Measurements from ENCODE around the gene POGZ. TPM values are rescaled to one million over a fixed set of nuclear protein-coding genes. Genes with fewer than 3 reads are reported as not detected.

POGZ gene
- total RNA-seq, 1 donor from 2014 or later, result 96.3 TPM

DNA sequence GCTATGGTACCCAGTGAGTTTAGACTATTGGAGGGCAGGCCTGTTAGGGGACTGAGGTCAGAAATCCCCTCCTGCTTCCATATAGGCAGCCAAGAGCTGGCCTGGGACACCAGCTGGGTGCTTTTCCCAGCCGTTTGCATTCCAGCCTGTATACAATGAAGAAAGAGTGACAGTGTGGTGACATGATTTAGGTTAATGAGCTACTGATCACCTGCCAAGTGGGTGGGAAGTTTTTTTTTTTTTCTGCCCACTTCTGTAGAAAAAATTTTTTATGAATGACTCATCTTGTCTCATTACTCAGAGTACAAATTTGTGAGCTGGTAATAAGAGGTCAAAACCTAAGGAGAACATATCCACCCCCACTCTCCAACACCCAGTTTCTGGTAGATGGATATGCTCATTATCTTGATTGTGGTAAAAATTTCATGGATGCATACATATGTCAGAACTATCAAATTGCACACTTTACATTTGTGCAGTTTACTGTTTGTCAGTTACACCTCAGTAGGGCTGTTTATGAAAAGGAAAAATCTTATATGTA, 35.5 kb upstream of the POGZ start:
- intact Hi-C loops (cut with DNase I), result no loop called here
- Histone ChIP-seq H3K27ac (no peak overlapping the region), H3K36me3 (no peaks in the 10 kb centered on the region), H3K4me3 (no peak overlapping the region), H3K4me1 (peaks cover 6% of the 10 kb centered on the region), H3K9me3 (no peaks in the 10 kb centered on the region), H3K27me3 (no peaks in the 10 kb centered on the region)
- no peak for DNase-seq
- TF ChIP-seq CTCF (IDR thresholded peaks at IDR 0.05), result no peak
- peak; percentile 72 for ATAC-seq

DNA sequence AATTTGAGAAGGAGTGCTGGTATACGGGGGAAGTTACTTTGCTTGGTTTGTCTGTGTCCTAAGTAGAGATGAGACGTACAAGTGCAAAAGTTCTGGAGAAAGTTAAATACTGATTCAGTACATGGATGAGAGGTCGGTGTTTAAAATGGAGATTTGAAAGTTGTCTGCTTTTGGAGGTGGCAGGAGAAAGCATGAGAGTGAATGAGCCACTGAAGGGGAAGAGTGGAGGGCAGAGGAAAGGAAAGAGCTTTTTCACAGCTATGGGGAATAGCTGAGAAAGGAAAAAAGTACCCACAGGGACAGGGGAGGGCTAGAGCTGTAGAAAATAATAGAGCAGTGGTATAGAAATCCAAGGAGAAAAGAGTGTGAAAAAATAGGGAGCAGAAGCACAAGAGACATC, 33.7 kb upstream of the POGZ start:
- ATAC-seq (no peak), DNase-seq (no peak)
- Histone ChIP-seq H3K9me3 (no peaks in the 10 kb centered on the region), H3K36me3 (no peaks in the 10 kb centered on the region), H3K4me1 (peaks cover 6% of the 10 kb centered on the region), H3K27me3 (no peaks in the 10 kb centered on the region), H3K4me3 (no peak overlapping the region), H3K27ac (no peak overlapping the region)
- TF ChIP-seq CTCF (IDR thresholded peaks at IDR 0.05), result no peak
- intact Hi-C loops (cut with DNase I), result no loop called here

GRCh38 chr1:151492120-151492519, 32.8 kb upstream of the POGZ start:
- no peak overlapping the region for H3K4me3 ChIP-seq
- no peaks in the 10 kb centered on the region for H3K9me3 ChIP-seq
- ATAC-seq, result no peak
- H3K27ac ChIP-seq, result no peak overlapping the region
- H3K27me3 ChIP-seq, result no peaks in the 10 kb centered on the region
- DNase-seq, result no peak
- H3K36me3 ChIP-seq, result no peaks in the 10 kb centered on the region
- intact Hi-C loops (cut with DNase I), result no loop called here
- no peak for TF ChIP-seq CTCF (IDR thresholded peaks at IDR 0.05)
- peaks cover 6% of the 10 kb centered on the region for H3K4me1 ChIP-seq

- Histone ChIP-seq H3K9me3 (no peaks in the 10 kb centered on the region), H3K36me3 (no peaks in the 10 kb centered on the region), H3K27ac (no peak overlapping the region), H3K4me3 (no peak overlapping the region), H3K27me3 (no peaks in the 10 kb centered on the region), H3K4me1 (peaks cover 6% of the 10 kb centered on the region)
- TF ChIP-seq CTCF (IDR thresholded peaks at IDR 0.05), result no peak
- DNase-seq (no peak), ATAC-seq (no peak)
- intact Hi-C loops (cut with DNase I), result no loop called here
Observed at GRCh38 chr1:151491641-151492040, 32.3 kb upstream of the POGZ start.

DNA sequence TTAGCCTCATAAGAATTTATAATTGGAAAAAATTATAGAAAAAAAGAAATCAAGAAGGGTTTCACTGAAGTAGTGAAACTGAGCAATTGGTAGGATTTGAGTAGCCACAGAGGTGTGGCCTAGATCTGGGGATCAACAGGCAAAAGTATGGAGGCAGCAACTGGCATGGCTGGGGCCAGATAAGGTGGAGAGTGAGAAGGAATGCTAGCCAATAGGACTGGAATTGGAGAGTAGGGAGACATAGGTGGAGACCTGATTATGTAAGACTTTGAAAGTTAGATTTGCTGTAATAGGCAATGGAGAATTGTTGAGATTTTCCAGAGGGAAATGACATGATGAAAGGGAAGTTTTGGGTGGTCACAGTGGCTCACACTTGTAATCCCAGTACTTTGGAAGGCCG, 27.3 kb upstream of the POGZ start:
- ATAC-seq, result no peak

More for the DNA sequence above, 27.3 kb upstream of the POGZ start:
- Histone ChIP-seq H3K27ac (no peak overlapping the region), H3K9me3 (no peaks in the 10 kb centered on the region), H3K4me1 (no peaks in the 10 kb centered on the region), H3K4me3 (no peak overlapping the region), H3K36me3 (no peaks in the 10 kb centered on the region), H3K27me3 (no peaks in the 10 kb centered on the region)
- intact Hi-C loops (cut with DNase I), result no loop called here
- TF ChIP-seq CTCF (IDR thresholded peaks at IDR 0.05), result no peak
- no peak for DNase-seq
